Sigmoid colon (tissue), 4 donors: ENCODE data around the gene ELMOD3.
"Not testable (repeated sequence)": the region's sequence is repeated elsewhere in the genome, so short reads cannot be mapped to it uniquely, and the experiment has no call there.

Experiments used
- EP300 ChIP-seq, 4 donors: sonication (generic); formaldehyde crosslinking; IDR thresholded peaks; one replicate each; pipeline ENCODE4 v1.6.1; 2017; ENCODE audit warnings: antibody characterized with exemption in 4 of 4
- POLR2A ChIP-seq, 2 donors: fragments of 450-650 bp; IDR thresholded peaks; one replicate each; pipeline ENCODE4 v1.6.1; 2016; ENCODE audit warnings: antibody characterized with exemption in 2 of 2, mild to moderate bottlenecking in 2 of 2, moderate library complexity in 2 of 2
- TF ChIP-seq, protein P1 (sequence below), 4 experiments: fragments of 450-650 bp in 3 of 4; fragments of 200-600 bp in 1 of 4; IDR thresholded peaks; one replicate each; pipeline ENCODE4 v1.5.1; 2016 to 2019; ENCODE audit warnings: antibody characterized with exemption in 4 of 4, mild to moderate bottlenecking in 3 of 4, moderate library complexity in 2 of 4

DNA sequence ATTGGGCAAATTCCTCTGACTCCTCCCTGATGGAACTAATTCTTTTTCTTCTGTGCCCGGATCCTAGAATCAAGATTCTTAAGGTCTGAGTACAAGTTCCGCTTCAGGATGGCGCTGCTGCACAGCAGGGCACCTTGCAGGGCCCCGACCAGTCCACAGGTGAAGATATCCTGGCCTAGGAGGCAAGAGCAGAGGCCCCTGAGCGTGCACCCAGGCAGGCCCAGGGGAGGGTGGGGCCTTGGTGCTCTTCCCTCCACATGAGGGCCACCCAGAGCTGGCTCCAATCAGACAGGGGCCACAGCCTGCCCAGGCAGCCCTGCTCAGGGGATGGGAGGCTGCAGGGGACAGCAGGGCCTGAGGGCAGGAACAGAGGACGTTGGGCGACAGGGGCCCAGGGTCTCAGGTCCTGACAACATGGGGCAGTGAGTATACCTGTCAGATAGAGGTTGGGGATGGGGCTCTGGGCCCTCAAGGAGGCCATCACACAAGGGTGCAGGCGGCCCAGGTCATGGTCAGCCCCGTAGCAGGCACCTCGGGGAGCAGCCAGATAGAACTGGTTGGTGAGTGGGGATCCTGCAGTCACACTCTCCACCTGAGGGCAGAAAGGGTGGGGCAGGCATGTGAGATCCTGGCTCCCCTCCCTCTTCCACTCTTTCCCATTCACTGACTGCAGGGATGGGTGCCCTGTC, 11.2 kb upstream of the ELMOD3 start:
- TF ChIP-seq, protein P1, sequence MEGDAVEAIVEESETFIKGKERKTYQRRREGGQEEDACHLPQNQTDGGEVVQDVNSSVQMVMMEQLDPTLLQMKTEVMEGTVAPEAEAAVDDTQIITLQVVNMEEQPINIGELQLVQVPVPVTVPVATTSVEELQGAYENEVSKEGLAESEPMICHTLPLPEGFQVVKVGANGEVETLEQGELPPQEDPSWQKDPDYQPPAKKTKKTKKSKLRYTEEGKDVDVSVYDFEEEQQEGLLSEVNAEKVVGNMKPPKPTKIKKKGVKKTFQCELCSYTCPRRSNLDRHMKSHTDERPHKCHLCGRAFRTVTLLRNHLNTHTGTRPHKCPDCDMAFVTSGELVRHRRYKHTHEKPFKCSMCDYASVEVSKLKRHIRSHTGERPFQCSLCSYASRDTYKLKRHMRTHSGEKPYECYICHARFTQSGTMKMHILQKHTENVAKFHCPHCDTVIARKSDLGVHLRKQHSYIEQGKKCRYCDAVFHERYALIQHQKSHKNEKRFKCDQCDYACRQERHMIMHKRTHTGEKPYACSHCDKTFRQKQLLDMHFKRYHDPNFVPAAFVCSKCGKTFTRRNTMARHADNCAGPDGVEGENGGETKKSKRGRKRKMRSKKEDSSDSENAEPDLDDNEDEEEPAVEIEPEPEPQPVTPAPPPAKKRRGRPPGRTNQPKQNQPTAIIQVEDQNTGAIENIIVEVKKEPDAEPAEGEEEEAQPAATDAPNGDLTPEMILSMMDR (IDR thresholded peaks at IDR 0.05): not testable (repeated sequence)
- TF ChIP-seq EP300, POLR2A (IDR thresholded peaks at IDR 0.05): not testable (repeated sequence)
